Immature natural killer cell (primary cell): Measurements from ENCODE around the gene ACVR1B. TPM values are rescaled to one million over a fixed set of nuclear protein-coding genes. Genes with fewer than 3 reads are reported as not detected.

Source experiments
- DNase-seq, 3 donors: peaks; one replicate each; pipeline ENCODE4 v3.0.0; 2022; ENCODE audit warnings: mixed read lengths in 1 of 3
- H3K27ac Mint-ChIP-seq, 6 donors: one replicate each; pipeline ENCODE4 v1.8.0; 2020; ENCODE audit warnings: mixed read lengths in 6 of 6, mild to moderate bottlenecking in 5 of 6, inconsistent platforms in 4 of 6, moderate library complexity in 3 of 6
- H3K27me3 Mint-ChIP-seq, 3 donors: one replicate each; pipeline ENCODE4 v1.8.0; 2020 to 2021; ENCODE audit warnings: low read depth in 3 of 3, mild to moderate bottlenecking in 3 of 3, mixed read lengths in 3 of 3, moderate library complexity in 3 of 3, inconsistent platforms in 1 of 3
- H3K36me3 Mint-ChIP-seq, 3 donors: one replicate each; pipeline ENCODE4 v1.8.0; 2020; ENCODE audit warnings: mixed read lengths in 3 of 3, inconsistent platforms in 2 of 3, mild to moderate bottlenecking in 2 of 3
- H3K4me1 Mint-ChIP-seq, 2 donors: one replicate each; pipeline ENCODE4 v1.8.0; 2020; ENCODE audit warnings: inconsistent platforms in 2 of 2, mild to moderate bottlenecking in 2 of 2, mixed read lengths in 2 of 2, moderate library complexity in 1 of 2
- H3K4me3 Mint-ChIP-seq, 5 donors: one replicate each; pipeline ENCODE4 v1.8.0; 2020; ENCODE audit warnings: mild to moderate bottlenecking in 5 of 5, mixed read lengths in 5 of 5, inconsistent platforms in 3 of 5, moderate library complexity in 3 of 5
- H3K9me3 Mint-ChIP-seq, 6 donors: one replicate each; pipeline ENCODE4 v1.8.0; 2020; ENCODE audit warnings: mild to moderate bottlenecking in 6 of 6, mixed read lengths in 6 of 6, inconsistent platforms in 4 of 6, moderate library complexity in 3 of 6
- polyA plus RNA-seq, 3 donors: library from polyadenylated mRNA; unstranded; fragments of 300-500 nt; fragmentation: Illumina TruSeq; gene quantifications; one replicate each; pipeline ENCODE4 v1.2.3, GENCODE V29; 2021

The ACVR1B gene
- polyA plus RNA-seq, 3 donors from 2014 or later, result 0.52 to 1.4 TPM; not detected in 1

DNA sequence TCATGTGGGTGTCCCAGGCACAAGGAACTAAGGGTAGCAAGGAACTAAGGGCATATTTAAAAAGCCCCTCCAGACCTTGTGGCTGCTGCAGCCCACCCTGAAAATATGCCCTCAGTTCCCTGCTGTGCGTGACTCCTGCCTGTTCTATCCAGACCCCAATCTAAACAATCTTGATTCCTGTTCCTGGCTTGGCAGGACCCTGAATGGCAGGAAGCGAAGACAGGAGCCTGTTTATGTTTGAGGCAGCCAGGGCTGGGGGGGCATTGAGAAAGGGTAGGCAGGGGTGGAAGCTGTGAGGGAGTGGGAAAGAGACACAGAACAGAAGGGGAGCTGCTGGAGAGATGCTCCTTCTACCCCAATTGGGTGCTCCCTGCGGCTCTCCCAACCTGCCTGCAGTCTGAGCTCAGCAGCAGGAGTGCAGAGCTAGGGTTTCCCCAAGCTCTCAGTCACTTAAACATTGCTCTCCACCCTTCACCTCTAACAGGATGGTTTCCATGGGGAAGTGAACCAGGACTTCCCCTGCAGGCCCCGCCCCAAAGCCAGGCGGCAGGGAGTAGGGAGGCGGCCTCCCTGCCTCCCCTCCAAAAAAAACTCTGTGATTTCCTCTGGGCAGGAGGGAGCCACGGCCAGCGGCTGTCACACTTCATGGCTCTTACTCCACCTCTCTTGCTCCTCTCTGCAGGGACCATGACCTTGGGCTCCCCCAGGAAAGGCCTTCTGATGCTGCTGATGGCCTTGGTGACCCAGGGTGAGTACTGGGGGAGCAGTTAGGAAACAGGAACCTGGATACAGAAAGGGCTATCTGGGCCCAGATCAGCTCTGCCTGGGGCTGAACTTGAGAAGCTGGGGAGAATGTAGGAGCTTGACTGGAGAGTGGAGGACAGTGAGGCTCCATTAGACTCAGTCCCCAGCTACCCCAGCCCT is 39.4 kb upstream of the ACVR1B start:
- H3K4me1 Mint-ChIP-seq, result peaks cover 0 to 2% of the 10 kb centered on the region in 2 donors
- H3K4me3 Mint-ChIP-seq, result no peak overlapping the region
- H3K9me3 Mint-ChIP-seq, result no peaks in the 10 kb centered on the region
- no peak for DNase-seq
- H3K27ac Mint-ChIP-seq, result no peak overlapping the region
- H3K36me3 Mint-ChIP-seq, result no peaks in the 10 kb centered on the region
- peaks cover 5 to 18% (median 15%) of the 10 kb centered on the region in 3 donors for H3K27me3 Mint-ChIP-seq

DNA sequence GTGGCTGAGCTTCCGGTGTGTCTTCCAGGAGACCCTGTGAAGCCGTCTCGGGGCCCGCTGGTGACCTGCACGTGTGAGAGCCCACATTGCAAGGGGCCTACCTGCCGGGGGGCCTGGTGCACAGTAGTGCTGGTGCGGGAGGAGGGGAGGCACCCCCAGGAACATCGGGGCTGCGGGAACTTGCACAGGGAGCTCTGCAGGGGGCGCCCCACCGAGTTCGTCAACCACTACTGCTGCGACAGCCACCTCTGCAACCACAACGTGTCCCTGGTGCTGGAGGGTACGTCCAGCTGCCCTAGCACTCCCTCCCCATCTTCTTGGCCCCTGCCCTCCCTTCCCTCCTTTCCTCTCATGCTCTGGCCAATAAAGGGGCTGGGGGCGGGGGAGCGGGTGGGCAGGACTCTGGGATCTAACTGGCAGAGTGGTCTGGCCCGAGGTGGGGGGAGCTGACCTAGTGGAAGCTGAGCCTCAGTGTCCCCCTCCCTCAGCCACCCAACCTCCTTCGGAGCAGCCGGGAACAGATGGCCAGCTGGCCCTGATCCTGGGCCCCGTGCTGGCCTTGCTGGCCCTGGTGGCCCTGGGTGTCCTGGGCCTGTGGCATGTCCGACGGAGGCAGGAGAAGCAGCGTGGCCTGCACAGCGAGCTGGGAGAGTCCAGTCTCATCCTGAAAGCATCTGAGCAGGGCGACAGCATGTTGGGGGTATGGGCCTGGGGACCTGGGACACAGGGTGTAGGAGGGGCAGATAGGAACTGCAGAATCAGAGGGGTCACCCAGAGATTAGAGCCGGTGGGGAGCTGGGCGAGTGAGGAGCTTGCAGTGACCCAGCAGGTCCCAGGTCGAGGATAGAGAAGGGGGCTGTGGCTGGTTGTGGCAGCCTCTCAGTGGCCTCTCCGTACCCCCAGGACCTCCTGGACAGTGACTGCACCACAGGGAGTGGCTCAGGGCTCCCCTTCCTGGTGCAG is 38.1 kb upstream of the ACVR1B start:
- H3K27ac Mint-ChIP-seq, result no peak overlapping the region
- no peaks in the 10 kb centered on the region for H3K4me1 Mint-ChIP-seq
- H3K4me3 Mint-ChIP-seq, result no peak overlapping the region
- no peaks in the 10 kb centered on the region for H3K9me3 Mint-ChIP-seq
- no peak for DNase-seq
- H3K27me3 Mint-ChIP-seq, result peaks cover 0 to 15% (median 8%) of the 10 kb centered on the region in 3 donors
- no peaks in the 10 kb centered on the region for H3K36me3 Mint-ChIP-seq

DNA sequence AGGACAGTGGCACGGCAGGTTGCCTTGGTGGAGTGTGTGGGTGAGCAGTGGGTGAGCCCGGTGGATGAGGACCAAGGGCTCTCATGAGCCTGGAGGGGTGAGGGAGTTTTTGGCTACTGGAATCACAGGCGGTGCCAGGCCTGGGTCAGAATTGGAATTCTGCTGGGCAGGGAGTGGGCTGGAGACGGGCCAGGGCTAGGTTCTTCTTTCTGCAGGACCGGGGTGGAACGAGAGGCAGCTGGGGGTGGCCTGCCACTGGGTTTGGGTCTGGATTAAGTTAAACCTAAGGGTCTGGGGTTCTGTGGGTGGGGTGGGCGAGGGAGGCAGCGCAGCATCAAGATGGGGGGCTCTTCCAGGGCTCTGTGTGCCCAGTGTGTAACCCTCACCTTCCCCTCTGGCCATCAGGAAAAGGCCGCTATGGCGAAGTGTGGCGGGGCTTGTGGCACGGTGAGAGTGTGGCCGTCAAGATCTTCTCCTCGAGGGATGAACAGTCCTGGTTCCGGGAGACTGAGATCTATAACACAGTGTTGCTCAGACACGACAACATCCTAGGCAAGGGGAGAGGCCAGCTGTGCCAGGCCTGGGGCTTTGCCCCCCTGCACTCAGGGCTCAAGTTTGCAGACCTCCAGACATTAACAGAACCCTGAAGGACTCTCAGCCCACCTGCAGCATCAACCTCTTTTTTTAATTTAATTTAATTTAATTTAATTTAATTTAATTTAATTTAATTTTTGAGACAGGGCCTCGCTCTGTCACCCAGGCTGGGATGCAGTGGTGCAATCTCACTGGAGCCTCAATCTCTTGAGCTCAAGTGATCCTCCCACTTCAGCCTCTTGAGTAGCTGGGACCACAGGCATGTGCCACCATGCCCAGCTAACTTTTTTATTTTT is 37.2 kb upstream of the ACVR1B start:
- DNase-seq, result no peak
- H3K27me3 Mint-ChIP-seq, result peaks cover 0 to 9% (median 7%) of the 10 kb centered on the region in 3 donors
- no peak overlapping the region for H3K4me3 Mint-ChIP-seq

DNA sequence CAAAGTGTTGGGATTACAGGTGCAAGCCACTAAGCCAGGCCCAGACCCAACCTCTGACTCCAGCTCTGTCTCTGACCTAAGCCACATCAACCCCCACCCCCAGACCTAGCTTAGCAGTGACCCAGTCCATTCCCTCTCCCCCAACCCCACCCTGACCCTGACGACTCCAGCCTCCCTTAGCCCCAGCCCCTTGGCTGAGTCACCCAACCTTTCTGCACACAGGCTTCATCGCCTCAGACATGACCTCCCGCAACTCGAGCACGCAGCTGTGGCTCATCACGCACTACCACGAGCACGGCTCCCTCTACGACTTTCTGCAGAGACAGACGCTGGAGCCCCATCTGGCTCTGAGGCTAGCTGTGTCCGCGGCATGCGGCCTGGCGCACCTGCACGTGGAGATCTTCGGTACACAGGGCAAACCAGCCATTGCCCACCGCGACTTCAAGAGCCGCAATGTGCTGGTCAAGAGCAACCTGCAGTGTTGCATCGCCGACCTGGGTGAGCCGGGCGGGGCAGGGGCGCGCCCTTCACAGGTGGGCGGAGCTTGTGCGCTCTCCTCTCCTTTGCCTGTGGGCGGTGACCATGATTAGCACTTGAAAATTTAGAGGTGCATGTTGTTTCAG is 36.4 kb upstream of the ACVR1B start:
- H3K4me1 Mint-ChIP-seq, result no peaks in the 10 kb centered on the region
- H3K27me3 Mint-ChIP-seq, result peaks cover 0 to 9% (median 7%) of the 10 kb centered on the region in 3 donors
- H3K9me3 Mint-ChIP-seq, result no peaks in the 10 kb centered on the region
- no peak for DNase-seq
- no peak overlapping the region for H3K27ac Mint-ChIP-seq
- H3K36me3 Mint-ChIP-seq, result no peaks in the 10 kb centered on the region
- H3K4me3 Mint-ChIP-seq, result no peak overlapping the region

More for the DNA sequence above, 37.2 kb upstream of the ACVR1B start:
- H3K4me1 Mint-ChIP-seq, result no peaks in the 10 kb centered on the region
- H3K36me3 Mint-ChIP-seq, result no peaks in the 10 kb centered on the region
- no peak overlapping the region for H3K27ac Mint-ChIP-seq
- no peaks in the 10 kb centered on the region for H3K9me3 Mint-ChIP-seq

DNA sequence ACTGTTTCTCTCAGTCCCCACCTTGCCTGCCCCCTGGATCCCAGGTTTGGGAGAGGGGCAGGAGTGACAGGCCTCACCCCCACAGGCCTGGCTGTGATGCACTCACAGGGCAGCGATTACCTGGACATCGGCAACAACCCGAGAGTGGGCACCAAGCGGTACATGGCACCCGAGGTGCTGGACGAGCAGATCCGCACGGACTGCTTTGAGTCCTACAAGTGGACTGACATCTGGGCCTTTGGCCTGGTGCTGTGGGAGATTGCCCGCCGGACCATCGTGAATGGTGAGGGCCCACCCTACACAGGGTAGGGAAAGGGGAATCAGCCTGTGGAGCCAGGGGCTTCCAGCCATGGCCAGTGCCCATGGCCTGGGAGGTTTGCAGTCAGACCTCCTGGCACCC is 35.5 kb upstream of the ACVR1B start:
- no peak for DNase-seq
- H3K36me3 Mint-ChIP-seq, result no peaks in the 10 kb centered on the region
- H3K9me3 Mint-ChIP-seq, result no peaks in the 10 kb centered on the region
- H3K4me3 Mint-ChIP-seq, result no peak overlapping the region
- H3K27me3 Mint-ChIP-seq, result peaks cover 0 to 9% (median 3%) of the 10 kb centered on the region in 3 donors
- H3K4me1 Mint-ChIP-seq, result no peaks in the 10 kb centered on the region
- no peak overlapping the region for H3K27ac Mint-ChIP-seq

DNA sequence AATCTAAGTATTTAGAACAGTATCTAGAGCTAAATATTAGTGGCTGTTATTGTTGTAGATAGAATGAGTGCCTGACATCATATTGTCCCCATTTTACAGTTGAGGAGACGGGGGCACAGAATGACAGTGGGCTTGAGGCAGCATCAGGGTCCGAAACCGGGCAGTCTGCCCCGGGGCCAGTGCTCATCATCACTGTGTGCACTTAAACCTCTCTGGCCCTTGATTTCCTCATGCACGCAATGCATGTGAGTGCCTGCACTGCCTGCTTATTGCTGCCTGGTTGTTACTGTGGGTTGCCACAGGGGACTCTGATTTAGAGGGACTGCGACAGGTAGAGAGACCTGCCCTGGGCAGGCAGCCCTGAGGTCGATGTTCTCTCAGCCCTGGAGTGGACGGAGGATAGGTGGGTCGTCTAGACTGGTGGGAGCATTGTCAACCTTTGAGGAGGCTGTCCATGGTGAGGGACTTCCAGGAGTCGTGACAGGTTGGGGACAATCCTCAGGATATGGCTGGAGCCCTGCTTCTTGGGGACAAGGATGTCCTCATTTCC is 34.4 kb upstream of the ACVR1B start:
- Mint-ChIP-seq H3K27ac (no peak overlapping the region), H3K9me3 (no peaks in the 10 kb centered on the region)

DNA sequence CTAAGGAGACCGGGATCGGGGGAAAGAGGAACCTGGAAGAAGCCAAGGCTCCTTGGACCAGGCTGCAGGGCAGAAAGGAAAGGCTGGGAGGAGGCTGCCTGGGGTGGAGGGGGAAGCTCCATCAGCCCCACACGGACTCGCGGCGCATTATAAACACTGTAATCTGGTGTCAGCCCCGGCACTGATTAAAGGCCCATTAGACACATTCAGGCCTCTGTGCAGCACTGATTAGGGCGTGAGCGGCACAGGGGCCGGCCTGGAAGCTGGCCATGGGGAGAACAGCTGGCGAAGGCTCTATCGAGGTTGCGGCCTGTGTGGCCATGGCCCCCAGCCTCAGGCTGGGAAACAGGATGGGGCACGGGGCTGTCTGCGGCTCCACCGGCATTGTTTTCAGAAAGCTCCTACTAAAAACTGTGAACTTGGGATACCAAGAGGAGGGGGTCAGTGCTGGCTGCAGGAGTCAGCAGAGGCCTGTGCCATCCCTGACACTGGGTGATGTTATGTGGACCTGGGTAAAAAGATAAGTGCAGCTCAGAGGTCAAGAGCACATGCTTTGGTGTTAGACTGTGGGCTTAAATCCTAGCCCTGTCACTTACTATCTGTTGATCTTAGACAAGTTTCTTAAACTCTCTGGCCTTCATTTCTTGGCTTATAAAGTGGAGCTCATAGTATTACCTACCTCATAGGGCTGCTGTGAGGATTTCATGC is 33.6 kb upstream of the ACVR1B start:
- Mint-ChIP-seq H3K4me1 (no peaks in the 10 kb centered on the region), H3K36me3 (no peaks in the 10 kb centered on the region), H3K27ac (no peak overlapping the region), H3K4me3 (no peak overlapping the region), H3K9me3 (no peaks in the 10 kb centered on the region), H3K27me3 (peaks cover 0 to 3% (median 0%) of the 10 kb centered on the region in 3 donors)
- DNase-seq, result no peak

More for the DNA sequence above, 34.4 kb upstream of the ACVR1B start:
- H3K27me3 Mint-ChIP-seq, result peaks cover 0 to 5% (median 1%) of the 10 kb centered on the region in 3 donors
- no peak for DNase-seq
- no peaks in the 10 kb centered on the region for H3K4me1 Mint-ChIP-seq
- no peak overlapping the region for H3K4me3 Mint-ChIP-seq
- no peaks in the 10 kb centered on the region for H3K36me3 Mint-ChIP-seq

DNA sequence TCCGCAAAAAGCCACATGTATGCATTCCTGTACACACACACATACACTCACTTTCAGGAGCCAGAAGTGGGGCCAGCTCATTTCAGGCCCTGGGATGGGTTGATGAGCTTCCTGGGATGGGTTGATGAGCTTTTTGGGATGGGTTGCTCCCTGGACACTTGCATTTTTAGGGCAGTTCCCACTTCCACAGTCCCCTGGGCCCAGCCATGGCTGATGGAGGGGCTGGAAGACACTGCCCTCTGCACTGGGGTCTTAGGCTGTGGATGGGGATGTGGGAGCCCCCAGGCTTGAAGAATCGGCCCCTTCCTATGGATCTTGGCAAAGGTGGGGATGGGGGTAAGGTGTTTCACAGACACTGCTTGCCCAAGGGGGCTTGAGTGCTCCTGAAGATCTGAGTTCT is 31.5 kb upstream of the ACVR1B start:
- no peaks in the 10 kb centered on the region for H3K36me3 Mint-ChIP-seq
- H3K4me3 Mint-ChIP-seq, result no peak overlapping the region
- no peak for DNase-seq
- no peaks in the 10 kb centered on the region for H3K9me3 Mint-ChIP-seq
- no peak overlapping the region for H3K27ac Mint-ChIP-seq
- H3K27me3 Mint-ChIP-seq, result peaks cover 0 to 3% (median 0%) of the 10 kb centered on the region in 3 donors
- peaks cover 0 to 2% of the 10 kb centered on the region in 2 donors for H3K4me1 Mint-ChIP-seq

DNA sequence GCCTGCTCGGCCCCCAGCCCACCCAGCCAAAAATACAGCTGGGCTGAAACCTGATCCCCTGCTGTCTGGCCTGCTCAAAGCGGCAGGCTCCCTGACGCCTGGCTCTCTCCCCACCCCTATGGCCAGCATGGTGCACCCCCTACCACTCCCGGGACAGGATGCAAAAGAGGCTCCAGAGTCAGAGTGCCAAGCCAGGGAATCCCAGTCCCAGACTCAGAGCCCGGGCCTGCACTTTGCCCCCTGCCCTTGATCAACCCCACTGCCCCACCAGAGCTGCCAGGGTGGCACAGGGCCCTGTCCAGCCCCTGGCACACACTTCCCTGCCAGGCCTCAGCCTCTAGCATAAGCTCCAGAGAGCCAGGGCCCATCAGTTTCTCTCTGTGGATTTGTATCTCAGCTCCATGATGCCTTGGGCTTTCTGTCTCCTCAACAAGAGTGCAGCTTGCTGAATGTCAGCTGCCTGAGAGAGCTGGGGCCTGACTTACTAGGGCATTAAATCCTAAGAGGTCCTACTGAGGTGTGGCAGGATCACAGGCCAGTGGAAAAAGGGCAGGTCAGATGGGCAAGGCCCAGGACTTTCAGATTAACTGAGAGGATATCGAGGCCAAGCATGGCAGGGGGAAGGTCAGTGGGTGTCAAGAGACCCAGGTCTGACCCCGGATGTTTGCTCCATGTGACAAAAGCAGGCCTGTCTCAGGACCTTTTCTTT is 30.3 kb upstream of the ACVR1B start:
- no peaks in the 10 kb centered on the region for H3K36me3 Mint-ChIP-seq
- peaks cover 0 to 2% of the 10 kb centered on the region in 2 donors for H3K4me1 Mint-ChIP-seq
- no peak for DNase-seq
- no peak overlapping the region for H3K27ac Mint-ChIP-seq
- H3K9me3 Mint-ChIP-seq, result no peaks in the 10 kb centered on the region
- peaks cover 0 to 3% (median 0%) of the 10 kb centered on the region in 3 donors for H3K27me3 Mint-ChIP-seq
- no peak overlapping the region for H3K4me3 Mint-ChIP-seq

DNA sequence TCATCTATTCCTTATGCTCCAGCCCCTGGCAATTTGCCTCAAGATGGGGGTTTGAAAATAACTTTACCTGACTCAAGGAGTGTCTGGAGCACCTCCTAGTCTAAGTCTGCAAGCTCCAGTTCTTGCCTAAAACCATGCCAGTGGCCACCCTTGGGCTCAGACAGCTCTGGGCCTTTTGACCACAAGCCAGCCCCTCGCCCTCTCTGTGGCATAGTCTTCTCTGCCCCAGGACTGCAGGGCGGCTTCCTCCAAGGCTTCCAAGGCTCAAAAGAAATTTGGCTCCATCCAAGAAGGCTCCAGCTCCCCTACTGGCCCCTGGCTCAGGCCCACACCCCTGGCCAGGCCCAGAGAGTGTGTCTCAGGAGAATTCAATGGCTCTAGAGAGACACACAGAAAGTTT is 29.4 kb upstream of the ACVR1B start:
- peaks cover 0 to 1% (median 0%) of the 10 kb centered on the region in 3 donors for H3K27me3 Mint-ChIP-seq
- H3K36me3 Mint-ChIP-seq, result no peaks in the 10 kb centered on the region
- no peaks in the 10 kb centered on the region for H3K9me3 Mint-ChIP-seq
- no peak overlapping the region for H3K4me3 Mint-ChIP-seq
- H3K27ac Mint-ChIP-seq, result no peak overlapping the region
- peaks cover 0 to 2% of the 10 kb centered on the region in 2 donors for H3K4me1 Mint-ChIP-seq
- no peak for DNase-seq

DNA sequence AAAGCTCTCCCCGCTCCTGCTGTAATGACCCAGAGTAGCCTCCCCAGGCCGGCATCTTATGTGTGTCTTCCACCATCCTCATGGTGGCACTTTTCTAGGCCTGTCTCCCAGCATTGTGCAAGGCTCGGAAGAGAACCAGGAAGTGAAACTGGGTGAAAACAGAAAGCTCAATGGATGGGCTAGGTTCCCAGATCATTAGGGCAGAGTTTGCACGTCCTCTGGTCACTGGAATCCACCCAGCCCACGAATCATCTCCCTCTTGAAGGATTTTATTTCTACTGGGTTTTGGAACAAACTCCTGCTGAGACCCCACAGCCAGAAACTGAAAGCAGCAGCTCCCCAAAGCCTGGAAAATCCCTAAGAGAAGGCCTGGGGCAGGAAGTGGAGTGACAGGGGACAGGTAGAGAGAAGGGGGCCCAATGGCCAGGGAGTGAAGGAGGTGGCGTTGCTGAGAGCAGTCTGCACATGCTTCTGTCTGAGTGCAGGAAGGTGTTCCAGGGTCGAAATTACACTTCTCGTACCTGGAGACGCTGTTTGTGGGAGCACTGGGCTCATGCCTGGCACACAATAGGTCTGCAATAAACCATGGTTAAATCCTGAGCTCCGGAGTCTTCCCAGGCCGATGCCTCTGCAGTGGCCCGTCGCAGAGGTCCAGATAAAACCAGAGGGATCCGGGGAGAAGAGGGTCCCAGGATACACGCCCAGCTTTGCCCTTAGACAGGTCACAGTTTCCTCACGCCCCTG is 28.6 kb upstream of the ACVR1B start:
- no peak overlapping the region for H3K4me3 Mint-ChIP-seq
- H3K27ac Mint-ChIP-seq, result no peak overlapping the region
- no peaks in the 10 kb centered on the region for H3K27me3 Mint-ChIP-seq
- H3K4me1 Mint-ChIP-seq, result peaks cover 0 to 2% of the 10 kb centered on the region in 2 donors
- H3K9me3 Mint-ChIP-seq, result no peaks in the 10 kb centered on the region
- no peaks in the 10 kb centered on the region for H3K36me3 Mint-ChIP-seq
- no peak for DNase-seq
